ENCODE data around the gene NTNG2. TPM values are rescaled to one million over a fixed set of nuclear protein-coding genes. Genes with fewer than 3 reads are reported as not detected.

NTNG2 gene
- total RNA-seq, 1 donor from 2014 or later, result 6.2 TPM

- H3K36me3 Mint-ChIP-seq (ENCODE audit: unreplicated experiment), result no peaks in the 10 kb centered on the region
- no peak for TF ChIP-seq CTCF (IDR thresholded peaks at IDR 0.05)
- H3K27me3 Mint-ChIP-seq (ENCODE audit: unreplicated experiment), result peaks cover 48% of the 10 kb centered on the region
Observed at GRCh38 chr9:132146575-132146974, 15.3 kb upstream of the NTNG2 start.

GRCh38 chr9:132147331-132147730 lies 14.5 kb upstream of the NTNG2 start:
- Mint-ChIP-seq H3K4me3 (ENCODE audit: unreplicated experiment) (no peak overlapping the region), H3K36me3 (ENCODE audit: unreplicated experiment) (no peaks in the 10 kb centered on the region), H3K27me3 (ENCODE audit: unreplicated experiment) (peaks cover 42% of the 10 kb centered on the region), H3K27ac (ENCODE audit: unreplicated experiment) (no peak overlapping the region), H3K4me1 (ENCODE audit: unreplicated experiment) (no peaks in the 10 kb centered on the region), H3K9me3 (ENCODE audit: unreplicated experiment) (no peaks in the 10 kb centered on the region)
- DNase-seq (ENCODE audit: extremely low spot score, unreplicated experiment), result no peak
- no peak for TF ChIP-seq CTCF (IDR thresholded peaks at IDR 0.05)

More at GRCh38 chr9:132146575-132146974, 15.3 kb upstream of the NTNG2 start:
- H3K27ac Mint-ChIP-seq (ENCODE audit: unreplicated experiment), result no peak overlapping the region
- H3K9me3 Mint-ChIP-seq (ENCODE audit: unreplicated experiment), result no peaks in the 10 kb centered on the region
- DNase-seq (ENCODE audit: extremely low spot score, unreplicated experiment), result no peak
- H3K4me1 Mint-ChIP-seq (ENCODE audit: unreplicated experiment), result peaks cover 5% of the 10 kb centered on the region
- no peak overlapping the region for H3K4me3 Mint-ChIP-seq (ENCODE audit: unreplicated experiment)

GRCh38 chr9:132147839-132148238 lies 14.0 kb upstream of the NTNG2 start:
- DNase-seq (ENCODE audit: extremely low spot score, unreplicated experiment), result no peak
- Mint-ChIP-seq H3K9me3 (ENCODE audit: unreplicated experiment) (no peaks in the 10 kb centered on the region), H3K4me3 (ENCODE audit: unreplicated experiment) (no peak overlapping the region), H3K27ac (ENCODE audit: unreplicated experiment) (no peak overlapping the region), H3K36me3 (ENCODE audit: unreplicated experiment) (no peaks in the 10 kb centered on the region), H3K4me1 (ENCODE audit: unreplicated experiment) (no peaks in the 10 kb centered on the region), H3K27me3 (ENCODE audit: unreplicated experiment) (peaks cover 43% of the 10 kb centered on the region)
- TF ChIP-seq CTCF (IDR thresholded peaks at IDR 0.05), result no peak

- no peak for TF ChIP-seq CTCF (IDR thresholded peaks at IDR 0.05)
- no peaks in the 10 kb centered on the region for H3K4me1 Mint-ChIP-seq (ENCODE audit: unreplicated experiment)
- H3K4me3 Mint-ChIP-seq (ENCODE audit: unreplicated experiment), result no peak overlapping the region
- H3K27ac Mint-ChIP-seq (ENCODE audit: unreplicated experiment), result no peak overlapping the region
- peaks cover 52% of the 10 kb centered on the region for H3K27me3 Mint-ChIP-seq (ENCODE audit: unreplicated experiment)
- DNase-seq (ENCODE audit: extremely low spot score, unreplicated experiment), result no peak
- H3K9me3 Mint-ChIP-seq (ENCODE audit: unreplicated experiment), result no peaks in the 10 kb centered on the region
- no peaks in the 10 kb centered on the region for H3K36me3 Mint-ChIP-seq (ENCODE audit: unreplicated experiment)
Observed at GRCh38 chr9:132150256-132150655, 11.6 kb upstream of the NTNG2 start.

- Mint-ChIP-seq H3K27ac (ENCODE audit: unreplicated experiment) (no peak overlapping the region), H3K4me1 (ENCODE audit: unreplicated experiment) (no peaks in the 10 kb centered on the region), H3K36me3 (ENCODE audit: unreplicated experiment) (no peaks in the 10 kb centered on the region), H3K27me3 (ENCODE audit: unreplicated experiment) (peaks cover 55% of the 10 kb centered on the region), H3K4me3 (ENCODE audit: unreplicated experiment) (no peak overlapping the region), H3K9me3 (ENCODE audit: unreplicated experiment) (no peaks in the 10 kb centered on the region)
- no peak for TF ChIP-seq CTCF (IDR thresholded peaks at IDR 0.05)
- no peak for DNase-seq (ENCODE audit: extremely low spot score, unreplicated experiment)
Observed at GRCh38 chr9:132151118-132151517, 10.7 kb upstream of the NTNG2 start.

Data from osteocyte (in vitro differentiated cells).